Measurements from ENCODE around the gene TEK.

TEK gene

DNA sequence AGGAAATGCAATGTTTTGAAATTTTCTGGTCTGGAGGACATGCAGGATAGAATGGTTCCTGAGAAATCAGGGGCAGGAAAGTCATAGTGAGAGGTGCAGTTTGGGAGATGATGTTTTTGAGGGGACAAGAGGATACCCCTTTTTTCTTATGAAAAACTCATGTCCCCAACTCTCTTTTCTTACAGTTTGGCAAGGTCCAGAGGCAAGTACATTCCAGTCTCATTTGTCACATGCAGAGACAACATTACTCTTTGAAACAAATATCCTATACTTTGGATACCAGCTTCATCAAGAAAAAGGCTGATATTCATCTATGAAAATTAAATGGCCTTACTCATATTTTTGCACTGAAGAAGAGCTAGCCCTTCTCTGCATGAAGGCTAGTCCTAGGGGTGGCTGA is 139.7 kb downstream of the TEK start:
- DNase-seq, result no peak

DNA sequence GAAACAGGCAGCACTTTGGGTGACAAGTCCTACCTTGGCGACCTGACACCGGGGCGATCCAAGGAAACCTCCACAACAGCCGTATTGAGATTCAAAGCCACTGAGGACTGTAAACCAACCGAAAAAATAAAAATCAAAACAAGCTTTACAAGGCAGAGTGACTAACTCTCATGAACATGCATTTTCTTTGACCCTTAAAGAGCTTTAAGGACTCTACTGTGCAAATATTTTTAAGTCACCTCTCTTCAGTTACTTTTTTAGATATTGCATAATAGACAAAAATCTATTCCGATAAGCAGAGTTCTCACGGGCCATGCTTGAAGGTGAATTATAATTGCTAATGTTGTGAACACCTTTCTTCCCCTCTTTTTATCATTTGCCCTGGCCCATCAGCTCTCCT is 149.6 kb downstream of the TEK start:
- no peak for DNase-seq

DNA sequence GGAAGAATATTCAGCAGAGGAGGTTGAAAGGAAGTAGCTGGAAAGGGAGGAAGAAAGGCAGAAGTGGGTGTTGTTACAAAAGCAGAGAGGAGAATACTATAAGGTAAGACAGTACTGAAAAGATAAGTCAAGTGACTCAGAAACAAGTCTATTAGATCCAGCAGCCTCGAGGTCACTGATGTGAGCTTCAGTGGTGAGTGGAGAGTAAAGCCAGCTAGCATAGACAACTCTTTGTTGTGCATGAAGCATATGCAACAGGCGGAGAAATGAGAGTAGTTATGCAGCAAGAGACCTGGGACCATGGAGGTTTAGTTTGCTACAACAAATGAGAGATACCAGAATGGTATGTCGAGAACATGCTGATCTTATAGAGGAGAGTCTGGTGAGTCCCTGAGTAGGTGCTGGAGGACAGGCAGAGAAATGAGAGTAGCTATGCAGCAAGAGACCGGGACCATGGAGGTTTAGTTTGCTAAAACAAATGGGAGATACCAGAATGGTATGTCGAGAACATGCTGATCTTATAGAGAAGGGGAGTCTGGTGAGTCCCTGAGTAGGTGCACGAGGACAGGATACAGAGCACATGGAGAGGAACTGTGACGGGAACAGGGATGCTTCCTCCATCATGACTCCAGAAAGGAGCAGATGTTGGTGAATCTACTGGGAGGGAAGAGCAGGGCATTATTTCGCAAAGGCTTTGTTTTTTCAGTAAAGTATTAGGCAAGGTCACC is 151.9 kb downstream of the TEK start:
- DNase-seq, result no peak

DNA sequence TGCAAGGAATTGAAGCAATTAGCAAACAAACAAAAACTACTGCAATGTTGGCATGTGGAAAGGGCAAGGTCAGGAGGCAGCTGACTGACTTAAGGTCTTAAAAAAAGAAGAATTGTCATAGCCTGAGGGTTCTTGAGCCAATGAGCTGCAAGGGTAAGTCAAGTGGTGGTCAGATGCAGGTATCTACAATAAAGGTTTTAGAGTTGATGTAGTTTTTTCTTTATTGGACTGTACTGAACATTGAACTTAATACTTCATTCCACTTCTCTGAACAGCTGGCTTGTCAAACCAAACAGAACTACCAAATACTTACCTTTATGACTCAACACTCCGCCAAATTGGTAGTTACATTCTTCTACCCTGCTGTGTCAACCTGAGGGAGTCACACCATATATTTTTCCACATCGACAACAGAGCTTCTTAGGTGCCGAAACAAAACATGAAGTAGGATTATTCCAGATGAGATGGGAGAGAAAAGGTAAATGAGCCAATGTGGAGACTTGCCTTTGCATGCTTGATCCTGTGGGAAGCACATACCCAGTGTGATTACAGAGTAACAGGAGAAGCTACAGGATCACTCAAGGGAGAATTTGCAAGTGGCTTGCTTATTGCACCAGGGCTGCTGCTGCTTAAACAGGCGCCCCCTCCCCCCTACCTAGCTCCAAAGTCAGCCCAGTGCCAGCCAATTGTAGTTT is 152.6 kb downstream of the TEK start:
- DNase-seq, result no peak

DNA sequence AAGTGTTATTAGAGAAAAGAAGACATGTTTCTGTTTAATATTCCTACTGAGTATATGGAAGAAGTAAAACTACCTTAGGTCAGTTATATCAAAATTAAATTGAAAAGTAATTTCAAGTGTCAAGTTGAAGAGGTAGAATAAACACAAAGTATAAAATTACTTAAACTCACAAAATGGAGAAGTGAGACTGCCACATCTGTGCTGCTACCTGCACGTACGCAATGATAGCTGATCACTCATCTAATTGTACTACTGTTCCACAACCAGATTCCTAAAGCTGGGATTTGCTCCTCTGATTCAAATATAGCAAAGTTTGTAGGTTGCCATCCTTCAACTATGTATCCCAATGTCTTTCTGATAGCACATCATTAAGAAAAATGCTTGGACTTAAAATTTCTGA is 163.1 kb downstream of the TEK start:
- no peak for DNase-seq

DNA sequence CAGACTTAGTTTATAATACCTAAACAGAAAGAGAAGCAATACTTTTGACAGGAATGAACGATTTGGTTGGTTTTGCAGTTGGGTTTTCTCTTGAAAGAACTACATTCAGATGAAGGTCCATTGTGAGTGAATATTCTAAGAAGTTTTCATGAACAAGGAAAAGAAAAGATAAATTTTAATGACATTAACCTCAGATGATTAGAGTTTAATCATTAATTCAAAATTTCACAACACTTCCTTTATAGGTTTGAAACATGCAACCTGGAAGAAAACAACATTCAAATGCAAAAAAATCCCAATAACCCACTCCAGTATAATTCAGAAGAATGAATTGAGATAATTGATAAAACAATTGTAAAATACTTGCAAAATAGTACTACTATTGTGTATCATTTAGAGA is 164.2 kb downstream of the TEK start:
- DNase-seq, result no peak

DNA sequence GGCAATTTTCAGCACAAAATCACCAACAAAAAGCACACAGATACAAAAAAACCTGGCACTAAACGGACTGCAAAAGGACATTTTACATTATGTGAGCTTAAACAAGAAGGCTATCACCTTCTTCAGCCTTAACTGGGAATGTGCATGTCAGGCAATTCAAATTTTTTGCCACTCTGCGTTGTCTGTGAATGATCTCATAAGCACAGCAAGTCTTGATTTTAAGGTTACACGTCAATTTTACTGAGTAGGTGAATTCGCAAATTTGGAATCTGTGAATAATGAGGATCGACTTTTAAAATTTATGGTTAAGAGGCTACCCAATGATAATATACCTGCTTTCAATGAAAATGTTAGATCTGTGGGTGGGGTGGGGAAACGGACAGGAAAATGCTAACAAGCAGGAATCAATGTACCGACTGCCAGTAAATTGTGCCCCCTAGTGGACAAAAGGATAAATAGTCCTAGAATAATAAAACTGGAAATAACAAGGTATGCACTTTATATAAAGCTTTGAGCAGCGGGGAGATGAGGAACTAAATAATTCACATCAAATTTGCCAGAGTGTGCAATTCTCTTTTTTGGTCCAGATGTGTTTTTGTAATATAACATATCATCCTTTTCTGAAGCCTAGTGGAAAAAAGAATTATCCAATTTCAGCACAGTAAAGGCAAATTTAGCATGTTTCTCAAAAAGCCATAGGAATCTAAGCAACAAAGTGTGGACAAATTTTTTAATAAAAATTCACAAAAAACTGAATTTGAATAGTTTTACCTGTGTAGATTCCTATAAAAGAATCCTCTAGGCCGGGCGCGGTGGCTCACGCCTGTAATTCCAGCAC is 167.4 kb downstream of the TEK start:
- DNase-seq, result peak; percentile 51

DNA sequence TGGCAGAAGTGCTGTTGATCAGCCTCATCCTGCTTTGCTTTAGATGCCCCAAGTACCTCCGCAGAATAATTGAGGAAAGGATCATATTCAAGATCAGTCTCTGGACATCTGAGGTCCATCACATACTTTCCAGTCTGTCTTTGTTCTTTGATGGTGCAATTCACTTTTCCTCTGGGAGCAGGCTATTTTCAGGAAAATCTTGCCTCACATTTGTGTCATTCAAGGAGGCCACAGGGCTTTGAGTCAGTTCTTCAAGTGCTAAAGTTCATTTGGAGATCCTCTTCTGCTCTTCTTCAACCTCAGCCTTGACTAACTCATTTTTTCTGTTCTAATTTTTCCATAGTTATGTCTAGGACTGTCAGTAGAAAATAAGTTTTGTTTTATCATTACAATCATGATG is 169.3 kb downstream of the TEK start:
- DNase-seq, result no peak

DNA sequence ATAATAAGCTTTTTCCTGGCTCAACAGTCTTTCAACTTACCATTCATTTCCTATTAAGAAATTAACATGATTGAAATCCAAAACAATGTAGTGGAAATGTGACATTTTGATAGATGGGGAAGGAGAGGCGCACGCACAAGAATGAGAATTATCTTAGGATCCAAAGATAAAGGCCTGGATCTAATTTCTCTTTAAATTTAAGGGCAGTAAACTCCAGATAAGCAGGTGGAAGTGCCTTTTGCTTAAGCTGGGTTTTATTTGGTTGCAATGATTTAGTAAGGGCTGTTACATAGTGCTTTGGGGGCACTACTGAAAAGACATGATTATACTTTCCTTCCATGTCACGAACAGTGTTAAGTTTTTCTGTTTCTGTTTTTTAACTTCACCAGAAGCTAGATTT is 170.6 kb downstream of the TEK start:
- DNase-seq, result no peak

All from NCI-H510A treated with DMSO at 0.1 percent for 48 hours (cell line).